NCI-H1417 treated with DMSO at 0.1 percent for 48 hours (cell line): ENCODE results near the gene MPO.

ENCODE experiments used
- DNase-seq: peaks from one replicate; lab custom pipeline; 2025; lab: John Stamatoyannopoulos, UW

MPO gene

GRCh38 chr17:58264407-58265103, 16.2 kb downstream of the MPO start:
- DNase-seq: no peak

- no peak for DNase-seq
These were observed 17.0 kb downstream of the MPO start for GRCh38 chr17:58263773-58264172.

- DNase-seq: no peak
These were observed 18.6 kb downstream of the MPO start for GRCh38 chr17:58262149-58262548.

GRCh38 chr17:58254803-58255202, 25.9 kb downstream of the MPO start:
- no peak for DNase-seq

- no peak for DNase-seq
These were observed 27.7 kb downstream of the MPO start for GRCh38 chr17:58253082-58253481.

- no peak for DNase-seq
These were observed 28.6 kb downstream of the MPO start for GRCh38 chr17:58252141-58252540.

- no peak for DNase-seq
These were observed 30.3 kb downstream of the MPO start for GRCh38 chr17:58250344-58251011.

GRCh38 chr17:58249270-58250133, 31.2 kb downstream of the MPO start:
- DNase-seq: peak; percentile 12

- no peak for DNase-seq
These were observed 31.8 kb downstream of the MPO start for GRCh38 chr17:58248955-58249269.

GRCh38 chr17:58247511-58248363, 33.0 kb downstream of the MPO start:
- DNase-seq: no peak

GRCh38 chr17:58246781-58247180, 34.0 kb downstream of the MPO start:
- DNase-seq: no peak

- no peak for DNase-seq
These were observed 34.5 kb downstream of the MPO start for GRCh38 chr17:58246104-58246740.

GRCh38 chr17:58245428-58246103, 35.2 kb downstream of the MPO start:
- no peak for DNase-seq

- no peak for DNase-seq
These were observed 35.8 kb downstream of the MPO start for GRCh38 chr17:58244963-58245362.

GRCh38 chr17:58242171-58242784, 38.5 kb downstream of the MPO start:
- no peak for DNase-seq

GRCh38 chr17:58239987-58240386, 40.7 kb downstream of the MPO start:
- DNase-seq: no peak

- no peak for DNase-seq
These were observed 42.5 kb downstream of the MPO start, which contains the start of gene LPO for GRCh38 chr17:58238147-58238634. TSS of gene LPO (plus strand) at chr17:58238584. CDS start at chr17:58242980, 4,396 bp downstream.

GRCh38 chr17:58236394-58236793, 44.3 kb downstream of the MPO start:
- no peak for DNase-seq

GRCh38 chr17:58235821-58236220, 44.9 kb downstream of the MPO start:
- no peak for DNase-seq

GRCh38 chr17:58234512-58234911, 46.2 kb downstream of the MPO start:
- no peak for DNase-seq
